ENCODE results near the gene CREBBP.

The CREBBP gene

GRCh38 chr16:3842994-3843393 lies 37.5 kb downstream of the CREBBP start:
- no peak for FAIRE-seq
- DNase-seq (ENCODE audit: insufficient read length, low spot score): no peak
- TF ChIP-seq, protein P1, sequence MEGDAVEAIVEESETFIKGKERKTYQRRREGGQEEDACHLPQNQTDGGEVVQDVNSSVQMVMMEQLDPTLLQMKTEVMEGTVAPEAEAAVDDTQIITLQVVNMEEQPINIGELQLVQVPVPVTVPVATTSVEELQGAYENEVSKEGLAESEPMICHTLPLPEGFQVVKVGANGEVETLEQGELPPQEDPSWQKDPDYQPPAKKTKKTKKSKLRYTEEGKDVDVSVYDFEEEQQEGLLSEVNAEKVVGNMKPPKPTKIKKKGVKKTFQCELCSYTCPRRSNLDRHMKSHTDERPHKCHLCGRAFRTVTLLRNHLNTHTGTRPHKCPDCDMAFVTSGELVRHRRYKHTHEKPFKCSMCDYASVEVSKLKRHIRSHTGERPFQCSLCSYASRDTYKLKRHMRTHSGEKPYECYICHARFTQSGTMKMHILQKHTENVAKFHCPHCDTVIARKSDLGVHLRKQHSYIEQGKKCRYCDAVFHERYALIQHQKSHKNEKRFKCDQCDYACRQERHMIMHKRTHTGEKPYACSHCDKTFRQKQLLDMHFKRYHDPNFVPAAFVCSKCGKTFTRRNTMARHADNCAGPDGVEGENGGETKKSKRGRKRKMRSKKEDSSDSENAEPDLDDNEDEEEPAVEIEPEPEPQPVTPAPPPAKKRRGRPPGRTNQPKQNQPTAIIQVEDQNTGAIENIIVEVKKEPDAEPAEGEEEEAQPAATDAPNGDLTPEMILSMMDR (IDR thresholded peaks at IDR 0.05; ENCODE audit: insufficient read depth, missing control alignments): no peak

DNA sequence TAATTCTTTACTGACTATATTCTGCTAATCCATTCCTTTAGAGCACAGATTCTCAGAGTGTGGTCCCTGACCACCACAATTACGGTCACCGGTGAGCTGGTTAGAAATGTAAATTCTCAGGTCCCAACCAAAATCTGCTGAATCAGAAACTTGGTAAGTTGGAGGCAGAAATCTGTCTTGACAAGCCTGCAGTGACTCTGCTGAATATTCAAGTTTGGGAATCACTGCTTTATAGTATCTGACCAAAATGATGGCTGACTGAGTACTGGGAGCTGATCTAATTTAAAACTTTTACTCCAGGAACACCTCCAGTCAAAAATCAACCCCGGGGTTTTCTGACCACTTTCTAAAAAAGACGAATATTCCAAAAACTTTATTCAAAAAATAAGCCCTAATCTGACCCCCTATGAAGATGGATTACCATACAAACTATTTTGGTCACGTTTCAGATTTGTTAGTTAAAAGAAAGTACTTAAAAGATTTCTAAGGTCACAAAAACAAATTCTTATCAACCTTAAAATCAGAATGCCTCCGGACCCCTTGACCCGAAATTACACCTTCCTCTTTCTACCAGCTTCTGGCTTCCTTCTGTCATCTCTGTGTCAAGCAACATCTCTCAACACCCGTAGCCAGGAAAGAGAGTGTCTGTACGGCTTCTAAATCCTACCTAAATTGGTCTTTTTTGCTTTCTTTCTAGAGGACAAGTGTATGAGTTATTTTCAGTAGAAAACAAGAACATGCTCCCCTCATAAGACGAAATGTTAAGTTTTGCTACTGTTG lies 38.6 kb downstream of the CREBBP start:
- TF ChIP-seq, protein P1 (IDR thresholded peaks at IDR 0.05; ENCODE audit: insufficient read depth, missing control alignments): no peak
- no peak for FAIRE-seq
- DNase-seq (ENCODE audit: insufficient read length, low spot score): no peak

DNA sequence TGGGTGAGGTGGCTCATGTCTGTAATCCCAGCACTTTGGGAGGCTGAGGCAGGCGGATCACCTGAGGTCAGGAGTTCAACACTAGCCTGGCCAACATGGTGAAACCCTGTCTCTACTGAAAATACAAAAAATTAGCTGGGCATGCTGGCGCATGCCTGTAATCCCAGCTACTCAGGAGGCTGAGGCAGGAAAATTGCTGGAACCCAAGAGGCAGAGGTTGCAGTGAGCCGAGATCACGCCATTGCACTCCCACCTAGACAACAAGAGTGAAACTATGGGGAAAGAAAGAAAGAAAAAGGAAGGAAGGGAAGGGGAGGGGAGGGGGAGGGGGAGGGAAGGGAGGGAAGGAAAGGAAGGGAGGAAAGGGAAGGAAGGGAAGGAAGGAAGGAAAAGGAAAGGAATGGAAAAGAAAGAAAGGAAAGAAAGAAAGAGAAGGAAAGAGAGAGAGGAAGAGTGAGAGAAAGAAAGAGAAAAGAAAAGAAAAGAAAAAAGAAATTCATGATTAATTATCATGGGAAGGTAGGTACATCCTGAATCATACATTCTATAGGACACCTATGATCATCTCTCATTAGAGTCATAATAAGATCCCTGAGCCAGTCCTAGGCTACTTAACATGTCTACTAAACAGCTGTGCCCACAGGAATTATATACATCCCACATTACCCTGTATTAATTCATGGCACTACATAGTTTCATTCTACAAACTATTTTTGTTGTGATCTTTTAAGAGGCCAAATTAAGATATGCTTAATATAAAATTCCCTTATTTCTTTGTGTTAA lies 40.9 kb downstream of the CREBBP start:
- FAIRE-seq: no peak
- DNase-seq (ENCODE audit: insufficient read length, low spot score): peak; percentile 37

DNA sequence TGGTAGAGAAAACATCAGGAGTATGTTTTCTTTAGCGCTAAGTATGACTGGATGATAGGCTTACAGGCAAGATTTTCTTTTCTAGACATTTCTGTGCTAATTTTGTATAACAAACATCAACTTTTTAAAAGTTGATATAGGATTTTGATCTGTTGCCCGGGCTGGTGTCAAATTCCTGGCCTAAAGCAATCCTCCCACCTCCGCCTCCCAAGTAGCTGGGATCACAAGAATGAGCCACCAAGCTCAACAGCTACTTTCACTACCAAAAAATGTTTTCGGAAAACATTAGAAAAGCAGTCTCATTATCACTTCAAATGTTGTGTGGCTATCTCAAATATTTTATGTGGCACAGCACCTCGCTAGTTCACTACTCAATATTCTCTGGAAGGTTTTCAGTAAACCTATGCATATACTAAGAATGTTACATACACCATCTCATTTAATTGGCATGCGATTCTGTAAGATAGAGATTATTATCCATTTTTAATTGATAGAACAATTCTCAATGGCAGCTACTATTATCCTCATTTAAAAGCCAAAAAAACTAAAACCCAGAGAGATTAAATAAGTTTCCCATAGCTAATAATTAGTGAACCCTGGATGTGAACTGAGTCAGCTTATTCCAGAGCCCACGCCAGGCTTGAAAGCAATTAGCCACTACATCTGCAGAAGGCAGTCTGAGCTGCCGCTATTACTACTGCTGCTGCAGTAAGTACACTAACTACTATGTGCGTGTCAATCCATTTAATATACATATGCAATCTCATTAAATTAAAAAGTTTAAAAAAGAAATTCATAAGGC lies 41.7 kb downstream of the CREBBP start:
- no peak for DNase-seq (ENCODE audit: insufficient read length, low spot score)
- TF ChIP-seq, protein P1 (IDR thresholded peaks at IDR 0.05; ENCODE audit: insufficient read depth, missing control alignments): no peak
- FAIRE-seq: no peak

More for the DNA sequence above, 40.9 kb downstream of the CREBBP start:
- TF ChIP-seq, protein P1 (IDR thresholded peaks at IDR 0.05; ENCODE audit: insufficient read depth, missing control alignments): no peak

DNA sequence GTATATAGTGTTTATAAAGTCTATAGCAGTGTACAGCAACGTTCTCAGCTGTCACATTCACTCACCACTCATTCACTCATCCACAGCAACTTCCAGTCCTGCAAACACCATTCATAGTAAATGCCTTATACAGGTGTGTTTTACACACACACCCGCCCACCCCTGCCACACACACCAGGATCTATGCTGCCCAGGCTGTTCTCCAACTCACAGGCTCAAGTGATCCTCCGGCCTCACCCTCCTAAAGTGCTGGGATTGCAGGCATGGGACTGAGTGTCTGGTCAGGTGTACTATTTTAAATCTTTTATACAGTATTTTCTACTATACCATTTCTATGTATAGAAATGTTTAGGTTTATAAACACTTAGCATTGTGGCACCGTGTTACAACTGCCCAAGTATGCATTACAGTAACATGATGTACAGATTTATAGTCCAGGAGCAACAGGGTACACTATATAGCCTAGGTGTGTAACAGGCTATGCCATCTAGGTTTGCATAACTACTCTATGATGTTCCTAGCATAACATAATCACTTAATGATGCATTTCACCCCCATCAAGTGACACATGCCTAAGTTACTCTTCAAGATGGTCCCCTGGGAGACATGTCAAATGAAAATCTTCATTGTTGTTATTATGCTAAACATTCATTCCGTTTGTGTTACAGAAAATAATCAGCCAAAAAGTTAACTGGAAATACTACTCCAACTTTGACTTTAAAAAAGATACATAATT lies 42.5 kb downstream of the CREBBP start:
- DNase-seq (ENCODE audit: insufficient read length, low spot score): no peak
- TF ChIP-seq, protein P1 (IDR thresholded peaks at IDR 0.05; ENCODE audit: insufficient read depth, missing control alignments): no peak
- no peak for FAIRE-seq

DNA sequence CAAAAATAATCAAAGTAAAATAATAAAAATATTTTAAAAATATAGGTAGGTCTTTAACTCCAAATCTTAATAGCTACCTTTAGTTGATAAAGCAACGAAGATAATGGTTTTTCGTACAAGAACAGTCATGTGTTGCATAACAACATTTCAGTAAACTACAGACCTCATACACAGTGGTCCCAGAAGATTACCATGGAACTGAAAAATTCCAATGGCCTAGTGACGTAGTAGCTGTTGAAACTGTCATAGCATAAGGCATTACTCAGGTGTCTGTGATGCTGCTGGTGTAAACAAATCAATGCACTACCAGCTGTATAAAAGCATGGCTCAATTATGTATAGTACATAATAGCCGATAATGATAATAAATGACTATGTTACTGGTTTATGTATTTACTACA lies 43.9 kb downstream of the CREBBP start:
- FAIRE-seq: no peak
- TF ChIP-seq, protein P1 (IDR thresholded peaks at IDR 0.05; ENCODE audit: insufficient read depth, missing control alignments): no peak
- DNase-seq (ENCODE audit: insufficient read length, low spot score): no peak
